Natural killer cell (primary cell): ENCODE measurements around the gene COL11A2. TPM values are rescaled to one million over a fixed set of nuclear protein-coding genes. Genes with fewer than 3 reads are reported as not detected.
A peak's percentile ranks its signal among the peaks of the same experiment; 100 is the strongest.

Source experiments
- ATAC-seq, 3 donors: fragments of 150-1000 bp in 2 of 3; fragments of 200-7000 bp in 1 of 3; cut with Tn5 transposase; 1 replicate in 1 of 3; 2 replicates in 2 of 3; pipeline ENCODE4 v1.10.0; 2021; ENCODE audit warnings: mild to moderate bottlenecking in 2 of 3, moderate library complexity in 2 of 3
- DNase-seq, 2 donors: peaks; one replicate each; pipeline versions ENCODE4 v3.0.0 to v3.0.0-alpha.2; 2013 to 2021; ENCODE audit warnings: mixed read lengths in 1 of 2
- H3K27ac ChIP-seq: one replicate; pipeline ENCODE4 v1.5.1; 2013; ENCODE audit warnings: mild to moderate bottlenecking, low read length
- H3K27me3 ChIP-seq: one replicate; pipeline ENCODE4 v1.6.1; 2013; ENCODE audit warnings: low read length; ENCODE audit not compliant: control insufficient read depth, insufficient read depth
- H3K36me3 ChIP-seq: one replicate; pipeline ENCODE4 v1.6.1; 2013; ENCODE audit warnings: low read length; ENCODE audit not compliant: control insufficient read depth, insufficient read depth
- H3K4me1 ChIP-seq: one replicate; pipeline ENCODE4 v1.6.1; 2013; ENCODE audit warnings: low read length; ENCODE audit not compliant: control insufficient read depth, insufficient read depth
- H3K4me3 ChIP-seq: one replicate; pipeline ENCODE4 v1.5.1; 2013; ENCODE audit warnings: low read length
- H3K9me3 ChIP-seq: one replicate; pipeline ENCODE4 v1.6.1; 2013; ENCODE audit warnings: low read length; ENCODE audit not compliant: control insufficient read depth, insufficient read depth
- H3K27ac Mint-ChIP-seq, 2 donors: one replicate each; pipeline ENCODE4 v1.8.0; 2022; ENCODE audit warnings: mild to moderate bottlenecking in 2 of 2, mixed read lengths in 2 of 2, moderate library complexity in 1 of 2
- H3K27me3 Mint-ChIP-seq, 2 donors: one replicate each; pipeline ENCODE4 v1.8.0; 2022; ENCODE audit warnings: low read depth in 2 of 2, mixed read lengths in 2 of 2
- H3K36me3 Mint-ChIP-seq: one replicate; pipeline ENCODE4 v1.8.0; 2022; ENCODE audit warnings: mixed read lengths
- H3K4me1 Mint-ChIP-seq, 2 donors: one replicate each; pipeline ENCODE4 v1.8.0; 2022; ENCODE audit warnings: mixed read lengths in 2 of 2
- H3K4me3 Mint-ChIP-seq: one replicate; pipeline ENCODE4 v1.8.0; 2022; ENCODE audit warnings: mild to moderate bottlenecking, moderate library complexity, mixed read lengths
- H3K9me3 Mint-ChIP-seq, 2 donors: one replicate each; pipeline ENCODE4 v1.8.0; 2022; ENCODE audit warnings: mixed read lengths in 2 of 2
- CTCF ChIP-seq: fragments of 200-600 bp; IDR thresholded peaks from one replicate; pipeline ENCODE4 v1.8.0; 2022; ENCODE audit warnings: antibody characterized with exemption
- WGBS: methylation state at CpG from one replicate; pipeline ENCODE4 v1.1.7; 2013; ENCODE audit warnings: missing lambda C conversion rate; ENCODE audit not compliant: insufficient coverage; 5-methylcytosine and 5-hydroxymethylcytosine counted together
- intact Hi-C: fragments of 100-400 bp; cut with micrococcal nuclease; formaldehyde crosslinking; loops from one replicate; pipeline ENCODE4 v1.14.2; 2022
- total RNA-seq, 4 donors: library from RNA; stranded (reverse); fragments of 120-200 nt in 1 of 4; gene quantifications; one replicate each; pipeline versions ENCODE4 v1.2.3 to v1.2.4, GENCODE V29; 2013 to 2022

Gene COL11A2
- total RNA-seq, 3 donors from 2014 or later (not counting 1 experiment from before 2014, with no cell fraction given): 0.93 to 2.0 (median 0.94) TPM

GRCh38 chr6:33204165-33204414 is 11.8 kb upstream of the COL11A2 start:
- H3K27ac ChIP-seq: no peak overlapping the region
- Mint-ChIP-seq H3K4me3 (peak overlapping the region; percentile 87), H3K27me3 (no peaks in the 10 kb centered on the region), H3K27ac (peak overlapping the region; percentile 68 to 79), H3K36me3 (peaks cover 13% of the 10 kb centered on the region), H3K9me3 (no peaks in the 10 kb centered on the region), H3K4me1 (peaks cover 58 to 76% of the 10 kb centered on the region in 2 donors)
- no peaks in the 10 kb centered on the region for H3K9me3 ChIP-seq
- no peak overlapping the region for H3K4me3 ChIP-seq
- ATAC-seq (no peak), DNase-seq (no peak)
- H3K36me3 ChIP-seq: peaks cover 22% of the 10 kb centered on the region
- WGBS: 22% methylated on average over 2 of the region's 4 CpGs
- H3K27me3 ChIP-seq: no peaks in the 10 kb centered on the region
- intact Hi-C loops: loop anchor here (5.0 kb wide), 2 partner anchors 208 to 352 kb away; partner anchors contain the start of genes PHF1, PSMB9 and TAP1
- H3K4me1 ChIP-seq: peaks cover 55% of the 10 kb centered on the region
- TF ChIP-seq CTCF: no peak

- H3K9me3 Mint-ChIP-seq: no peaks in the 10 kb centered on the region
- no peak for DNase-seq
- no peak for ATAC-seq
Observed at GRCh38 chr6:33203443-33204164, 11.3 kb upstream of the COL11A2 start.

GRCh38 chr6:33202799-33203198 is 10.5 kb upstream of the COL11A2 start:
- peaks cover 13% of the 10 kb centered on the region for H3K36me3 Mint-ChIP-seq
- intact Hi-C loops: loop anchor here (5.0 kb wide), 2 partner anchors 210 to 350 kb away; partner anchors contain the start of genes PHF1, PSMB9 and TAP1
- H3K4me1 Mint-ChIP-seq: peaks cover 66 to 81% of the 10 kb centered on the region in 2 donors
- H3K27ac Mint-ChIP-seq: peak overlapping the region in 1 of 2 donors; percentile 15
- Histone ChIP-seq H3K4me1 (peaks cover 51% of the 10 kb centered on the region), H3K4me3 (no peak overlapping the region), H3K27me3 (no peaks in the 10 kb centered on the region), H3K27ac (no peak overlapping the region), H3K9me3 (no peaks in the 10 kb centered on the region), H3K36me3 (peaks cover 23% of the 10 kb centered on the region)
- peak overlapping the region; percentile 49 for H3K4me3 Mint-ChIP-seq
- DNase-seq: no peak
- H3K9me3 Mint-ChIP-seq: no peaks in the 10 kb centered on the region
- no peak for TF ChIP-seq CTCF
- 92% methylated on average over 6 of the region's 6 CpGs for WGBS
- H3K27me3 Mint-ChIP-seq: no peaks in the 10 kb centered on the region
- no peak for ATAC-seq

More at GRCh38 chr6:33203443-33204164, 11.3 kb upstream of the COL11A2 start:
- peaks cover 13% of the 10 kb centered on the region for H3K36me3 Mint-ChIP-seq
- no peak for TF ChIP-seq CTCF
- H3K27me3 ChIP-seq: no peaks in the 10 kb centered on the region
- H3K27ac ChIP-seq: no peak overlapping the region
- intact Hi-C loops: loop anchor here (5.0 kb wide), 2 partner anchors 209 to 351 kb away; partner anchors contain the start of genes PHF1, PSMB9 and TAP1
- no peaks in the 10 kb centered on the region for H3K27me3 Mint-ChIP-seq
- no peaks in the 10 kb centered on the region for H3K9me3 ChIP-seq
- 100% methylated on average over 5 of the region's 7 CpGs for WGBS
- peaks cover 58 to 76% of the 10 kb centered on the region in 2 donors for H3K4me1 Mint-ChIP-seq
- H3K27ac Mint-ChIP-seq: peak overlapping the region; percentile 68 to 79
- H3K4me3 ChIP-seq: no peak overlapping the region
- H3K36me3 ChIP-seq: peaks cover 22% of the 10 kb centered on the region
- peak overlapping the region; percentile 87 for H3K4me3 Mint-ChIP-seq
- H3K4me1 ChIP-seq: peaks cover 55% of the 10 kb centered on the region
